B cell (primary cell): ENCODE data around the gene ABHD6. TPM values are rescaled to one million over a fixed set of nuclear protein-coding genes. Genes with fewer than 3 reads are reported as not detected.

Experiments
- ATAC-seq: fragments of 200-7000 bp; cut with Tn5 transposase; one replicate; pipeline ENCODE4 v1.10.0; 2021; ENCODE audit warnings: low read depth, mild to moderate bottlenecking, moderate number of reproducible peaks, moderate library complexity
- CTCF ChIA-PET: fragments of 350-600 bp; sonication (Branson Sonifier 250); formaldehyde crosslinking; loops from one replicate; lab custom pipeline; 2021; ENCODE audit warnings: antibody characterized with exemption, inconsistent platforms; lab: Charles Lee
- POLR2A ChIA-PET: fragments of 350-600 bp; sonication (Branson Sonifier 250); formaldehyde crosslinking; loops from one replicate; lab custom pipeline; 2021; ENCODE audit warnings: antibody characterized with exemption; lab: Charles Lee
- DNase-seq: peaks from one replicate; pipeline ENCODE4 v3.0.0; 2013
- H2AFZ ChIP-seq: 2 replicates; pipeline ENCODE4 v1.6.1; 2012; ENCODE audit warnings: mild to moderate bottlenecking, low read depth, low read length; ENCODE audit not compliant: insufficient read depth, poor library complexity, severe bottlenecking
- H3K27ac ChIP-seq, 2 donors: 1 replicate in 1 of 2; 2 replicates in 1 of 2; pipeline ENCODE4 v1.5.1; 2012 to 2013; ENCODE audit warnings: low read length in 2 of 2, mild to moderate bottlenecking in 2 of 2, moderate library complexity in 1 of 2
- H3K27me3 ChIP-seq, 4 experiments: fragments of 200-600 bp in 1 of 4; sonication (generic) in 1 of 4; replicated peaks in 1 of 4; 1 replicate in 2 of 4; 2 replicates in 2 of 4; pipeline versions ENCODE4 v1.6.1 to v1.7.0; 2013 to 2016; ENCODE audit warnings: low read length in 3 of 4, mild to moderate bottlenecking in 2 of 4, mixed read lengths in 1 of 4, moderate library complexity in 1 of 4; ENCODE audit not compliant: insufficient read depth in 4 of 4, control insufficient read depth in 3 of 4; ENCODE audit errors: control extremely low read depth in 1 of 4
- H3K36me3 ChIP-seq, 2 experiments: replicated peaks in 1 of 2; 1 replicate in 1 of 2; 2 replicates in 1 of 2; pipeline versions ENCODE4 v1.6.1 to v1.7.1; 2013; ENCODE audit warnings: low read length in 1 of 2; ENCODE audit not compliant: insufficient read depth in 2 of 2, control insufficient read depth in 1 of 2; ENCODE audit errors: control extremely low read depth in 1 of 2, extremely low read depth in 1 of 2
- H3K4me1 ChIP-seq, 2 donors: fragments of 200-600 bp in 1 of 2; sonication (generic) in 1 of 2; 1 replicate in 1 of 2; 2 replicates in 1 of 2; pipeline versions ENCODE4 v1.5.1 to v1.6.1; 2013 to 2017; ENCODE audit warnings: low read length in 2 of 2; ENCODE audit not compliant: control insufficient read depth in 2 of 2, insufficient read depth in 2 of 2
- H3K4me2 ChIP-seq: replicated peaks from 2 replicates; pipeline ENCODE3; 2012; ENCODE audit warnings: mild to moderate bottlenecking, low read depth, low read length; ENCODE audit not compliant: poor library complexity, severe bottlenecking
- H3K4me3 ChIP-seq, 5 experiments: fragments of 200-600 bp in 1 of 5; sonication (generic) in 1 of 5; 1 replicate in 3 of 5; 2 replicates in 2 of 5; pipeline versions ENCODE4 v1.5.1 to v1.7.0; 2011 to 2016; ENCODE audit warnings: low read length in 4 of 5, mild to moderate bottlenecking in 4 of 5, low read depth in 2 of 5, control low read depth in 1 of 5, moderate library complexity in 1 of 5; ENCODE audit not compliant: insufficient read depth in 1 of 5; ENCODE audit errors: control extremely low read depth in 1 of 5, extremely low read depth in 1 of 5
- H3K79me2 ChIP-seq: fragments of 200-600 bp; sonication (generic); one replicate; pipeline ENCODE4 v1.6.0; 2016; ENCODE audit warnings: low read length; ENCODE audit not compliant: control insufficient read depth, insufficient read depth
- H3K9ac ChIP-seq: fragments of 200-600 bp; sonication (generic); 2 replicates; pipeline ENCODE4 v1.6.1; 2017; ENCODE audit warnings: mild to moderate bottlenecking, low read length, moderate library complexity
- H3K9me3 ChIP-seq, 3 donors: one replicate each; pipeline versions ENCODE4 v1.6.1 to v1.7.1; 2013; ENCODE audit warnings: low read length in 2 of 3; ENCODE audit not compliant: control insufficient read depth in 2 of 3, insufficient read depth in 1 of 3; ENCODE audit errors: control extremely low read depth in 1 of 3
- H4K20me1 ChIP-seq: 2 replicates; pipeline ENCODE4 v1.6.0; 2012; ENCODE audit warnings: mild to moderate bottlenecking, low read length; ENCODE audit not compliant: insufficient read depth, control insufficient read depth, poor library complexity, severe bottlenecking
- H3K27ac Mint-ChIP-seq: one replicate; pipeline ENCODE4 v1.8.0; 2021; ENCODE audit warnings: mixed read lengths
- H3K27me3 Mint-ChIP-seq: one replicate; pipeline ENCODE4 v1.8.0; 2021; ENCODE audit warnings: mixed read lengths
- H3K4me1 Mint-ChIP-seq: one replicate; pipeline ENCODE4 v1.8.0; 2021; ENCODE audit warnings: mixed read lengths
- H3K4me3 Mint-ChIP-seq: one replicate; pipeline ENCODE4 v1.8.0; 2021; ENCODE audit warnings: mixed read lengths
- H3K9me3 Mint-ChIP-seq: one replicate; pipeline ENCODE4 v1.8.0; 2022; ENCODE audit warnings: mixed read lengths; ENCODE audit not compliant: insufficient read depth
- EZH2 ChIP-seq: IDR thresholded peaks from 2 replicates; pipeline ENCODE4 v1.6.1; 2012; ENCODE audit warnings: borderline replicate concordance, low read depth, mild to moderate bottlenecking, moderate library complexity, low read length; ENCODE audit not compliant: insufficient read depth, poor library complexity, severe bottlenecking
- WGBS: methylation state at CpG from one replicate; pipeline ENCODE4 v1.1.5; 2013; ENCODE audit warnings: missing lambda C conversion rate; ENCODE audit not compliant: insufficient coverage; 5-methylcytosine and 5-hydroxymethylcytosine counted together
- intact Hi-C: fragments of 100-400 bp; cut with micrococcal nuclease; formaldehyde crosslinking; loops from one replicate; pipeline ENCODE4 v1.10.0; 2022
- polyA plus RNA-seq: library from polyadenylated mRNA; depleted of rRNA; stranded (reverse); fragments of >200 nt; gene quantifications from 2 replicates; pipeline ENCODE4 v1.2.3, GENCODE V29; 2012
- total RNA-seq, 2 donors: library from RNA; stranded (reverse); fragments of 120-200 nt in 1 of 2; gene quantifications; 1 replicate in 1 of 2; 2 replicates in 1 of 2; pipeline versions ENCODE4 v1.2.3 to v1.2.4, GENCODE V29; 2013 to 2022
- TF ChIP-seq, protein P1 (sequence below): fragments of 200-600 bp; IDR thresholded peaks from one replicate; pipeline ENCODE4 v1.8.0; 2022; ENCODE audit warnings: antibody characterized with exemption, mild to moderate bottlenecking

Gene ABHD6
- total and polyA plus RNA-seq, 2 donors (not counting 1 experiment from before 2014, with no cell fraction given), result 4.5 to 24.2 TPM

DNA sequence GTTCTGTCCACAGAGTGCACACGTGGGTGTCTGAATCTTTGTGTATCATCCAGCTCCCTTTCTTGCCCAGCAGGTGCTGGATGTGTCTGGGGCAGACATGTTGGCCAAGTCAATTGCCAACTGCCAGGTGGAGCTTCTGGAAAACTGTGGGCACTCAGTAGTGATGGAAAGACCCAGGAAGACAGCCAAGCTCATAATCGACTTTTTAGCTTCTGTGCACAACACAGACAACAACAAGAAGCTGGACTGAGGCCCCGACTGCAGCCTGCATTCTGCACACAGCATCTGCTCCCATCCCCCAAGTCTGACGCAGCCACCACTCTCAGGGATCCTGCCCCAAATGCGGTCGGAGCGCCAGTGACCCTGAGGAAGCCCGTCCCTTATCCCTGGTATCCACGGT lies 55.9 kb downstream of the ABHD6 start:
- H3K4me1 ChIP-seq, result no peaks in the 10 kb centered on the region
- H3K9ac ChIP-seq, result no peak overlapping the region
- no peaks in the 10 kb centered on the region for H4K20me1 ChIP-seq
- H3K4me2 ChIP-seq, result no peak overlapping the region
- peaks cover 0 to 1% of the 10 kb centered on the region in 2 experiments for H3K36me3 ChIP-seq
- H3K79me2 ChIP-seq, result no peaks in the 10 kb centered on the region
- ATAC-seq (no peak), DNase-seq (no peak)
- no peaks in the 10 kb centered on the region for H3K9me3 Mint-ChIP-seq
- H3K27ac Mint-ChIP-seq, result no peak overlapping the region
- no peaks in the 10 kb centered on the region for H3K27me3 ChIP-seq
- H3K4me3 Mint-ChIP-seq, result no peak overlapping the region
- TF ChIP-seq, protein P1, sequence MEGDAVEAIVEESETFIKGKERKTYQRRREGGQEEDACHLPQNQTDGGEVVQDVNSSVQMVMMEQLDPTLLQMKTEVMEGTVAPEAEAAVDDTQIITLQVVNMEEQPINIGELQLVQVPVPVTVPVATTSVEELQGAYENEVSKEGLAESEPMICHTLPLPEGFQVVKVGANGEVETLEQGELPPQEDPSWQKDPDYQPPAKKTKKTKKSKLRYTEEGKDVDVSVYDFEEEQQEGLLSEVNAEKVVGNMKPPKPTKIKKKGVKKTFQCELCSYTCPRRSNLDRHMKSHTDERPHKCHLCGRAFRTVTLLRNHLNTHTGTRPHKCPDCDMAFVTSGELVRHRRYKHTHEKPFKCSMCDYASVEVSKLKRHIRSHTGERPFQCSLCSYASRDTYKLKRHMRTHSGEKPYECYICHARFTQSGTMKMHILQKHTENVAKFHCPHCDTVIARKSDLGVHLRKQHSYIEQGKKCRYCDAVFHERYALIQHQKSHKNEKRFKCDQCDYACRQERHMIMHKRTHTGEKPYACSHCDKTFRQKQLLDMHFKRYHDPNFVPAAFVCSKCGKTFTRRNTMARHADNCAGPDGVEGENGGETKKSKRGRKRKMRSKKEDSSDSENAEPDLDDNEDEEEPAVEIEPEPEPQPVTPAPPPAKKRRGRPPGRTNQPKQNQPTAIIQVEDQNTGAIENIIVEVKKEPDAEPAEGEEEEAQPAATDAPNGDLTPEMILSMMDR, result no peak
- no peak for TF ChIP-seq EZH2
- H3K9me3 ChIP-seq, result peaks cover 0 to 3% (median 0%) of the 10 kb centered on the region in 3 donors
- POLR2A ChIA-PET, result no interaction called here
- H2AFZ ChIP-seq, result no peak overlapping the region
- H3K4me1 Mint-ChIP-seq, result no peaks in the 10 kb centered on the region
- no peak overlapping the region for H3K4me3 ChIP-seq
- intact Hi-C loops, result no loop called here
- WGBS, result 93% methylated on average over 7 of the region's 9 CpGs
- no peak overlapping the region for H3K27ac ChIP-seq
- H3K27me3 Mint-ChIP-seq, result no peaks in the 10 kb centered on the region
- CTCF ChIA-PET, result interaction anchor here (0.6 to 13.5 kb wide), 3 partner anchors 13 to 110 kb away, joined by 3 to 334 read pairs (median 5); partner anchors contain the start of genes HTD2 and RPP14

- H4K20me1 ChIP-seq, result no peaks in the 10 kb centered on the region
- no peak overlapping the region for H3K4me3 Mint-ChIP-seq
- no peaks in the 10 kb centered on the region for H3K9me3 Mint-ChIP-seq
- ChIA-PET CTCF (interaction anchor here (0.8 to 13.5 kb wide), 5 partner anchors 10 to 112 kb away, joined by 3 to 334 read pairs (median 4); partner anchors contain the start of genes HTD2 and RPP14), POLR2A (no interaction called here)
- H3K9me3 ChIP-seq, result peaks cover 0 to 8% (median 3%) of the 10 kb centered on the region in 3 donors
- H3K4me1 Mint-ChIP-seq, result no peaks in the 10 kb centered on the region
- no peak overlapping the region for H3K27ac ChIP-seq
- no peaks in the 10 kb centered on the region for H3K27me3 ChIP-seq
- H3K9ac ChIP-seq, result no peak overlapping the region
- no peaks in the 10 kb centered on the region for H3K27me3 Mint-ChIP-seq
- H3K79me2 ChIP-seq, result no peaks in the 10 kb centered on the region
- H3K4me3 ChIP-seq, result no peak overlapping the region
- no peak overlapping the region for H3K27ac Mint-ChIP-seq
- H2AFZ ChIP-seq, result no peak overlapping the region
- ATAC-seq (no peak), DNase-seq (no peak)
- intact Hi-C loops, result no loop called here
- H3K4me2 ChIP-seq, result no peak overlapping the region
- 87% methylated on average over 5 of the region's 5 CpGs for WGBS
- H3K36me3 ChIP-seq, result no peaks in the 10 kb centered on the region
- no peaks in the 10 kb centered on the region for H3K4me1 ChIP-seq
- TF ChIP-seq EZH2, result no peak
- TF ChIP-seq, protein P1, result no peak
Observed at GRCh38 chr3:58296269-58296668, 58.7 kb downstream of the ABHD6 start.
